PFSK-1 (cell line): Measurements from ENCODE around the gene PARD3B.

ENCODE experiments used
- POLR2AphosphoS5 ChIP-seq: IDR thresholded peaks from 2 replicates; pipeline ENCODE4 v1.6.1; 2012; ENCODE audit warnings: low read depth, mild to moderate bottlenecking, control low read depth, low read length, moderate library complexity
- REST ChIP-seq, 2 experiments: IDR thresholded peaks; 2 replicates each; pipeline versions ENCODE4 v1.6.1 to v1.8.0; 2011 to 2012; ENCODE audit warnings: low read depth in 2 of 2, low read length in 2 of 2, control low read depth in 1 of 2, inconsistent platforms in 1 of 2, mild to moderate bottlenecking in 1 of 2, moderate library complexity in 1 of 2; ENCODE audit not compliant: insufficient read depth in 1 of 2
- SIN3A ChIP-seq: IDR thresholded peaks from 2 replicates; pipeline ENCODE4 v1.6.1; 2012; ENCODE audit warnings: mild to moderate bottlenecking, low read length, moderate library complexity, borderline replicate concordance; ENCODE audit not compliant: insufficient read depth
- TAF1 ChIP-seq: IDR thresholded peaks from 2 replicates; pipeline ENCODE4 v1.6.1; 2012; ENCODE audit warnings: low read length, control low read depth, borderline replicate concordance; ENCODE audit not compliant: insufficient read depth

- TF ChIP-seq POLR2AphosphoS5 (no peak), TAF1 (no peak), REST (IDR thresholded peaks at IDR 0.05; ENCODE audit: insufficient read depth in 1 of 2, low read depth in 2 of 2, low read length in 2 of 2) (no peak), SIN3A (no peak)
Observed at GRCh38 chr2:204862809-204863208, 317.5 kb downstream of the PARD3B start.
